Measurements from ENCODE around the gene EED.

DNA sequence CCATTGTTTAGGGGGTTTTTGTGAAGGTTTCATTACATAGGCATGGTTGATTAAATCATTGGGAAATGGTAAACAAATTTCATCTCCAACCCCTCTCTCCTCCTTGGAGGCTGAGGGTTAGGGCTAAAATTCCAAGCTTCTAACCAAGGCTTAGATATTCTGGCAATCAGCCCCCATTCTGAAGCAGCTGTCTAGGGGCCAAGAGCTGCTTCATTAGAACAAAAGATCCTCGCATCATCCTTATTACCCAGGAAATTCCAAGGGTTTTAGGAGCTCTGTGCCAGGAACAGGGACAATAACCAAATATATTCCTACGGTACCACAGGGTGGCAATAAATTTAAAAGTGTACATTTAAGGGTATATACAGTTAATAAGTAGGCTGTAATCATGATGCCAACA lies 22.5 kb upstream of the EED start:
- TF ChIP-seq POLR2A (IDR thresholded peaks at IDR 0.05), result no peak
- TF ChIP-seq, protein P1, sequence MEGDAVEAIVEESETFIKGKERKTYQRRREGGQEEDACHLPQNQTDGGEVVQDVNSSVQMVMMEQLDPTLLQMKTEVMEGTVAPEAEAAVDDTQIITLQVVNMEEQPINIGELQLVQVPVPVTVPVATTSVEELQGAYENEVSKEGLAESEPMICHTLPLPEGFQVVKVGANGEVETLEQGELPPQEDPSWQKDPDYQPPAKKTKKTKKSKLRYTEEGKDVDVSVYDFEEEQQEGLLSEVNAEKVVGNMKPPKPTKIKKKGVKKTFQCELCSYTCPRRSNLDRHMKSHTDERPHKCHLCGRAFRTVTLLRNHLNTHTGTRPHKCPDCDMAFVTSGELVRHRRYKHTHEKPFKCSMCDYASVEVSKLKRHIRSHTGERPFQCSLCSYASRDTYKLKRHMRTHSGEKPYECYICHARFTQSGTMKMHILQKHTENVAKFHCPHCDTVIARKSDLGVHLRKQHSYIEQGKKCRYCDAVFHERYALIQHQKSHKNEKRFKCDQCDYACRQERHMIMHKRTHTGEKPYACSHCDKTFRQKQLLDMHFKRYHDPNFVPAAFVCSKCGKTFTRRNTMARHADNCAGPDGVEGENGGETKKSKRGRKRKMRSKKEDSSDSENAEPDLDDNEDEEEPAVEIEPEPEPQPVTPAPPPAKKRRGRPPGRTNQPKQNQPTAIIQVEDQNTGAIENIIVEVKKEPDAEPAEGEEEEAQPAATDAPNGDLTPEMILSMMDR (IDR thresholded peaks at IDR 0.05), result no peak
